Fibroblast of lung (primary cell): Measurements from ENCODE around the gene TAOK1. TPM values are rescaled to one million over a fixed set of nuclear protein-coding genes. Genes with fewer than 3 reads are reported as not detected.

Source experiments
- DNase-seq, 2 donors: peaks; one replicate each; pipeline versions ENCODE4 v3.0.0 to v3.0.0-alpha.2; 2010; ENCODE audit warnings: low read depth in 2 of 2
- H2AFZ ChIP-seq: 2 replicates; pipeline ENCODE4 v1.5.1; 2012; ENCODE audit warnings: low read length, control low read depth, inconsistent platforms
- H3K27ac ChIP-seq: 2 replicates; pipeline ENCODE4 v1.5.1; 2011; ENCODE audit warnings: low read length, control low read depth; ENCODE audit not compliant: insufficient read depth
- H3K27me3 ChIP-seq: 2 replicates; pipeline ENCODE4 v1.5.1; 2011; ENCODE audit warnings: mild to moderate bottlenecking, low read length; ENCODE audit not compliant: control insufficient read depth, insufficient read depth
- H3K36me3 ChIP-seq: 2 replicates; pipeline ENCODE4 v1.5.1; 2011; ENCODE audit warnings: low read length; ENCODE audit not compliant: control insufficient read depth, insufficient read depth
- H3K4me1 ChIP-seq: 2 replicates; pipeline ENCODE4 v1.5.1; 2011; ENCODE audit warnings: low read length; ENCODE audit not compliant: control insufficient read depth, insufficient read depth; ENCODE audit errors: extremely low read depth
- H3K4me2 ChIP-seq: 2 replicates; pipeline ENCODE4 v1.5.1; 2011; ENCODE audit warnings: low read length, control low read depth; ENCODE audit not compliant: insufficient read depth; ENCODE audit errors: extremely low read depth
- H3K4me3 ChIP-seq, 4 experiments: fragments of 200-600 bp in 1 of 4; sonication (generic) in 1 of 4; replicated peaks in 1 of 4; 2 replicates each; pipeline ENCODE4 v1.5.1; 2011 to 2016; ENCODE audit warnings: low read length in 4 of 4, low read depth in 3 of 4, mild to moderate bottlenecking in 3 of 4, control low read depth in 2 of 4, inconsistent platforms in 1 of 4, mixed read lengths in 1 of 4; ENCODE audit not compliant: insufficient read depth in 1 of 4; ENCODE audit errors: control extremely low read depth in 1 of 4
- H3K79me2 ChIP-seq: 2 replicates; pipeline ENCODE4 v1.5.1; 2012; ENCODE audit warnings: mild to moderate bottlenecking, low read length, inconsistent platforms; ENCODE audit not compliant: control insufficient read depth, insufficient read depth
- H3K9ac ChIP-seq: 2 replicates; pipeline ENCODE4 v1.5.1; 2011; ENCODE audit warnings: mild to moderate bottlenecking, low read length, control low read depth; ENCODE audit not compliant: insufficient read depth
- H3K9me3 ChIP-seq: 2 replicates; pipeline ENCODE4 v1.5.1; 2012; ENCODE audit warnings: low read depth, low read length; ENCODE audit not compliant: control insufficient read depth, insufficient read depth
- H4K20me1 ChIP-seq: 2 replicates; pipeline ENCODE4 v1.5.1; 2011; ENCODE audit warnings: low read length; ENCODE audit not compliant: control insufficient read depth, insufficient read depth; ENCODE audit errors: extremely low read depth
- EZH2 ChIP-seq: IDR thresholded peaks from 2 replicates; pipeline ENCODE4 v1.5.1; 2012; ENCODE audit warnings: low read length, control low read depth, mild to moderate bottlenecking; ENCODE audit errors: missing control alignments
- polyA plus RNA-seq, 2 donors: library from polyadenylated mRNA; depleted of rRNA in 1 of 2; stranded (reverse) in 1 of 2; unstranded in 1 of 2; fragments of >200 nt; gene quantifications; 2 replicates each; pipeline ENCODE4 v1.2.1, GENCODE V29; 2011 to 2012; ENCODE audit warnings: missing spikeins in 1 of 2
- total RNA-seq: library from RNA; depleted of rRNA; stranded (reverse); fragments of >200 nt; gene quantifications from 2 replicates; pipeline ENCODE4 v1.2.1, GENCODE V29; 2014
- TF ChIP-seq, protein P1 (sequence below), 2 donors: IDR thresholded peaks in 1 of 2; conservative IDR thresholded peaks in 1 of 2; 1 replicate in 1 of 2; 2 replicates in 1 of 2; pipeline ENCODE4 v1.5.1; 2011 to 2012; ENCODE audit warnings: low read length in 2 of 2, control low read depth in 1 of 2, inconsistent platforms in 1 of 2, low read depth in 1 of 2, mild to moderate bottlenecking in 1 of 2

Gene TAOK1
- total and polyA plus RNA-seq, 2 donors (not counting 1 experiment from before 2014, with no cell fraction given), result 35.1 to 62.8 TPM

- peaks cover 20% of the 10 kb centered on the region for H3K4me1 ChIP-seq
- H3K36me3 ChIP-seq, result no peaks in the 10 kb centered on the region
- H3K9ac ChIP-seq, result peak within 1 kb of the TSS; percentile 47
- peak within 1 kb of the TSS; percentile 86 for H2AFZ ChIP-seq
- H3K27ac ChIP-seq, result peak within 1 kb of the TSS; percentile 61
- TF ChIP-seq, protein P1, sequence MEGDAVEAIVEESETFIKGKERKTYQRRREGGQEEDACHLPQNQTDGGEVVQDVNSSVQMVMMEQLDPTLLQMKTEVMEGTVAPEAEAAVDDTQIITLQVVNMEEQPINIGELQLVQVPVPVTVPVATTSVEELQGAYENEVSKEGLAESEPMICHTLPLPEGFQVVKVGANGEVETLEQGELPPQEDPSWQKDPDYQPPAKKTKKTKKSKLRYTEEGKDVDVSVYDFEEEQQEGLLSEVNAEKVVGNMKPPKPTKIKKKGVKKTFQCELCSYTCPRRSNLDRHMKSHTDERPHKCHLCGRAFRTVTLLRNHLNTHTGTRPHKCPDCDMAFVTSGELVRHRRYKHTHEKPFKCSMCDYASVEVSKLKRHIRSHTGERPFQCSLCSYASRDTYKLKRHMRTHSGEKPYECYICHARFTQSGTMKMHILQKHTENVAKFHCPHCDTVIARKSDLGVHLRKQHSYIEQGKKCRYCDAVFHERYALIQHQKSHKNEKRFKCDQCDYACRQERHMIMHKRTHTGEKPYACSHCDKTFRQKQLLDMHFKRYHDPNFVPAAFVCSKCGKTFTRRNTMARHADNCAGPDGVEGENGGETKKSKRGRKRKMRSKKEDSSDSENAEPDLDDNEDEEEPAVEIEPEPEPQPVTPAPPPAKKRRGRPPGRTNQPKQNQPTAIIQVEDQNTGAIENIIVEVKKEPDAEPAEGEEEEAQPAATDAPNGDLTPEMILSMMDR (conservative IDR thresholded peaks at IDR 0.05 in 1 of 2, IDR thresholded peaks at IDR 0.05 in 1 of 2; ENCODE audit: low read depth in 1 of 2, low read length in 2 of 2), result no peak
- TF ChIP-seq EZH2, result no peak
- peak within 1 kb of the TSS; percentile 94 for H3K4me2 ChIP-seq
- peaks cover 40% of the 10 kb centered on the region for H3K79me2 ChIP-seq
- no peaks in the 10 kb centered on the region for H4K20me1 ChIP-seq
- no peaks in the 10 kb centered on the region for H3K27me3 ChIP-seq
- H3K9me3 ChIP-seq, result no peaks in the 10 kb centered on the region
- DNase-seq, result peak; percentile 79
- peak within 1 kb of the TSS; percentile 72 to 85 (median 80) for H3K4me3 ChIP-seq
These were observed 199.6 kb downstream of the TAOK1 start, which contains the start of gene GIT1 for GRCh38 chr17:29589524-29590410. TSS of gene GIT1 (minus strand) at chr17:29589648. CDS start at chr17:29589378, 270 bp downstream.

DNA sequence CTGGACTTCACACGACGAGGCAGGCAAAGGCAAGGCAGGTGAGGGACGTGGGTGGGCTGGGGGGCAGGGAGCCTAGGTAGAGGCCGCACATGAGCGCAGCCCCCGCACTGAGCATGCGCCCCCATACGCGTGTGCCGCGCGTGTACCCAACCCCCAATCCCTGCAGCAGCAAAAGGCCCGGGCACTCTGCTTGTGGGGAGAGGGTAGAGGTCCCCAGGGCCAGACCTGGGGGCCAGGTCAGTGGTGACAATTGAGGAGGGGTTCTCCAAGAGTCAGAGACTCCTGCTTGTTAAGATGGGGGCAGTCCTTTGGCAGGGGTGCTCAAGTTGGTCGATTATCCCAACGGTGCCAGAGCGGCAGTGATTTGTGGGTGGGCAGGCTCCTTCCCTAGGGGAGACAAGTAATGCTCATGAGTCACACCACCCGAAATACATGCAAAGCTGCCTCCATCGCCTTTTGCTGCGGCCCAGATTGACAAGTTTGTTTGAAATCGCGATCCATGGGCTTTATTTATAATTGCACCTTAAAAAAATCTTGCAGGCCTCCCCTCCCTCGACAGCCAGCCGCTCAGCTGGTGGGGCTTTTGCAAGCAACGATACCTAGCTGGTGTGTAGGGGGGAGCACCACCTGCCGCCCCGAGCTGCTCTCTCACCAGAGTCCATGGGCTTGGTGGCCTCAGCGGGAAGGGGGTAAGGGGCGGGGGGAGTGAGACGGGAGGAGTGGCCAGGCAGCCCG is 200.4 kb downstream of the TAOK1 start:
- H3K9me3 ChIP-seq, result no peaks in the 10 kb centered on the region
- peak overlapping the region; percentile 55 for H3K27ac ChIP-seq
- H3K4me3 ChIP-seq, result peak overlapping the region in 2 of 4 experiments; percentile 46 to 58
- no peak overlapping the region for H2AFZ ChIP-seq
- H3K79me2 ChIP-seq, result peaks cover 33% of the 10 kb centered on the region
- DNase-seq, result peak; percentile 47 to 71
- TF ChIP-seq EZH2, result no peak
- TF ChIP-seq, protein P1 (conservative IDR thresholded peaks at IDR 0.05 in 1 of 2, IDR thresholded peaks at IDR 0.05 in 1 of 2; ENCODE audit: low read depth in 1 of 2, low read length in 2 of 2), result no peak
- no peaks in the 10 kb centered on the region for H4K20me1 ChIP-seq
- H3K4me2 ChIP-seq, result peak overlapping the region; percentile 94
- H3K9ac ChIP-seq, result no peak overlapping the region
- no peaks in the 10 kb centered on the region for H3K36me3 ChIP-seq
- peaks cover 20% of the 10 kb centered on the region for H3K4me1 ChIP-seq
- H3K27me3 ChIP-seq, result no peaks in the 10 kb centered on the region
